Measurements from ENCODE around the gene PTDSS2. TPM values are rescaled to one million over a fixed set of nuclear protein-coding genes. Genes with fewer than 3 reads are reported as not detected.

PTDSS2 gene
- total and polyA plus RNA-seq, 10 of the 15 experiments (the other 5 are each of a cell fraction or from before 2014, with no cell fraction given) = 0.39 to 21.1 (median 10.8) TPM

GRCh38 chr11:438101-438844, 11.8 kb upstream of the PTDSS2 start (continued):
- TF ChIP-seq CUX1 (IDR thresholded peaks at IDR 0.05; ENCODE audit: insufficient replicate concordance, low read depth, low read length) (no peak), MEF2B (IDR thresholded peaks at IDR 0.05; ENCODE audit: partially characterized antibody, poor library complexity, severe bottlenecking) (no peak), ZNF217 (IDR thresholded peaks at IDR 0.05) (no peak), IRF4 (IDR thresholded peaks at IDR 0.05; ENCODE audit: low read depth, low read length) (no peak), POLR2AphosphoS2 (IDR thresholded peaks at IDR 0.05; ENCODE audit: low read depth, low read length) (no peak)

Measured in GM12878 (cell line).